Measurements from ENCODE around the gene GPC6.

- TF ChIP-seq CTCF (conservative IDR thresholded peaks at IDR 0.05; ENCODE audit: low read length): no peak
- no peak for TF ChIP-seq EZH2phosphoT487 (IDR thresholded peaks at IDR 0.05; ENCODE audit: borderline replicate concordance)
Measured at GRCh38 chr13:94384231-94384905, 1157.8 kb downstream of the GPC6 start.
